ENCODE measurements around the gene NEUROD1.

Gene NEUROD1

GRCh38 chr2:181679544-181679979, 755 bp downstream of the NEUROD1 start:
- TF ChIP-seq CTCF (IDR thresholded peaks at IDR 0.05; ENCODE audit: low read depth, low read length, missing control alignments): no peak
- no peak for DNase-seq (ENCODE audit: low read depth)
- no peak overlapping the region for H3K4me3 ChIP-seq (ENCODE audit: low read depth, low read length)

- no peak overlapping the region for H3K4me3 ChIP-seq (ENCODE audit: low read depth, low read length)
- DNase-seq (ENCODE audit: low read depth): no peak
- TF ChIP-seq CTCF (IDR thresholded peaks at IDR 0.05; ENCODE audit: low read depth, low read length, missing control alignments): no peak
Measured at GRCh38 chr2:181678861-181679543, 1.3 kb downstream of the NEUROD1 start.

DNA sequence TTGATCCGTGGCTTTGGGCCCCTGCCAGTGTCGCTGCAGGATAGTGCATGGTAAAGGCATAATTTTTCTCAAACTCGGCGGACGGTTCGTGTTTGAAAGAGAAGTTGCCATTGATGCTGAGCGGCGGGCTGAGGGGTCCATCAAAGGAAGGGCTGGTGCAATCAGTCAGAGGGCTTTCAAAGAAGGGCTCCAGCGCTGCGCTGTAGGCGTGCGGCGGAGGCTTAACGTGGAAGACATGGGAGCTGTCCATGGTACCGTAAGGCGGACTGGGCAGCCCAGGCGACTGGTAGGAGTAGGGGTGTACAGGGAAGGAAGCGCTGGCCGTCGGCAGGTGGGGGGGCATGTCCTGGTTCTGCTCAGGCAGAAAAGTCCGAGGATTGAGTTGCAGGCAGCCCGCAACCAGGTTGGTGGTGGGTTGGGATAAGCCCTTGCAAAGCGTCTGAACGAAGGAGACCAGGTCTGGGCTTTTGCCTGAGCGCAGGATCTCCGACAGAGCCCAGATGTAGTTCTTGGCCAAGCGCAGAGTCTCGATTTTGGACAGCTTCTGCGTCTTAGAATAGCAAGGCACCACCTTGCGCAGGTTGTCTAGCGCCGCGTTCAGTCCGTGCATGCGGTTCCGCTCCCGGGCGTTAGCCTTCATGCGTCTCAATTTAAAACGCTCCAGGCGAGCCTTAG, 2.3 kb downstream of the NEUROD1 start:
- no peak for DNase-seq (ENCODE audit: low read depth)
- no peak for TF ChIP-seq CTCF (IDR thresholded peaks at IDR 0.05; ENCODE audit: low read depth, low read length, missing control alignments)
- no peak overlapping the region for H3K4me3 ChIP-seq (ENCODE audit: low read depth, low read length)

DNA sequence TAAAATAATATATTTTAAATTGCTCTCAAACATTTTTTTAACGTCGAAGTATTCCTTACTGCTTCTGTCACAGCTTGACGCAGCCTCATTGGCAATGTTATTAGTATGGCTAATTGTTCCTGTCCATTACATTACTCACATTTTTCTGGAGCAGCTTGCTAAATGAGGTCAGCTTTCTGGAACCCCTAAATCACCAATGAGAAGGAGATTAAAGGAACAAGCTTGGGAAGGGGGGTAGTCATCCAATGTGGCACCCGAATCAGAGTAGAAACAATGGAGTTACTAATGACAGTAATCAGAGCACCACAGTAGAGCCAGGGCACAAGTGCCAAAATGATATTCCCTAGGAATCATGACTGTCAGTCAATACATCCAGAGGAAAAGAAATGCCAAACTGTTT, 5.1 kb downstream of the NEUROD1 start:
- DNase-seq (ENCODE audit: low read depth): no peak
- TF ChIP-seq CTCF (IDR thresholded peaks at IDR 0.05; ENCODE audit: low read depth, low read length, missing control alignments): no peak
- H3K4me3 ChIP-seq (ENCODE audit: low read depth, low read length): no peak overlapping the region

GRCh38 chr2:181674461-181674860, 5.9 kb downstream of the NEUROD1 start:
- H3K4me3 ChIP-seq (ENCODE audit: low read depth, low read length): no peak overlapping the region
- no peak for DNase-seq (ENCODE audit: low read depth)
- no peak for TF ChIP-seq CTCF (IDR thresholded peaks at IDR 0.05; ENCODE audit: low read depth, low read length, missing control alignments)

DNA sequence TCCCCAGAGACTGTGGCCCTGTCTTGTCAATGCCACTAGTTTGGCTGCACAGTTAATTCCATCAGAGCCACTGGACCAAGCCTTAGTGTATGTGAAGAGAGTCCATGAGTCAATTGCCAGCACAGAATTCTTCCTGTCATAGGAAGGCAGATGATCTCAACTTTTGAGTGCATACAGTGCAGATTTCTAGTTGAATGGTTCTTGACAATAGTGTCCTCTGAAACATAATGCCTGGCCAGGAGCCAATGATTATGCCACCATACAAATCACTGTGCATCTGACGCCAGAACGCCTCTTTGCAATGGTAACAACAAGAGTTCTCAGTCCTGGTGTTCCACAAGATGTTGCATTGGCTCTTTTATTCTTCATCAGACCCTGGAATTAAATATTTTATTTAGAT, 7.1 kb downstream of the NEUROD1 start:
- H3K4me3 ChIP-seq (ENCODE audit: low read depth, low read length): no peak overlapping the region
- TF ChIP-seq CTCF (IDR thresholded peaks at IDR 0.05; ENCODE audit: low read depth, low read length, missing control alignments): no peak
- no peak for DNase-seq (ENCODE audit: low read depth)

Data from GM12864 (cell line).